Putamen (tissue), 1 donor: ENCODE results near the gene RETREG1.
"Not testable (repeated sequence)": the region's sequence is repeated elsewhere in the genome, so short reads cannot be mapped to it uniquely, and the experiment has no call there.

Experiments
- DNase-seq: peaks from one replicate; pipeline ENCODE4 v3.0.0-alpha.2; 2016; ENCODE audit warnings: low spot score

The RETREG1 gene

GRCh38 chr5:16616536-16617273 is at the start of gene RETREG1:
RETREG1 (minus strand) TSS chr5:16616997; CDS start chr5:16616971, 26 bp downstream.
- DNase-seq, result peak; percentile 81

- DNase-seq, result no peak
These were observed 49.5 kb upstream of the RETREG1 start for GRCh38 chr5:16666130-16666882.

- no peak for DNase-seq
These were observed 48.8 kb upstream of the RETREG1 start for GRCh38 chr5:16665601-16666000.

GRCh38 chr5:16664368-16664767 is 47.6 kb upstream of the RETREG1 start:
- no peak for DNase-seq

- DNase-seq, result no peak
These were observed 47.0 kb upstream of the RETREG1 start for GRCh38 chr5:16663840-16664239.

GRCh38 chr5:16661713-16662112 is 44.9 kb upstream of the RETREG1 start:
- no peak for DNase-seq

- no peak for DNase-seq
These were observed 44.2 kb upstream of the RETREG1 start for GRCh38 chr5:16660982-16661381.

- no peak for DNase-seq
These were observed 42.7 kb upstream of the RETREG1 start for GRCh38 chr5:16659536-16659935.

- no peak for DNase-seq
These were observed 39.9 kb upstream of the RETREG1 start for GRCh38 chr5:16656561-16657191.

- no peak for DNase-seq
These were observed 38.0 kb upstream of the RETREG1 start for GRCh38 chr5:16654647-16655334.

- not testable (repeated sequence) for DNase-seq
These were observed 31.9 kb upstream of the RETREG1 start for GRCh38 chr5:16648739-16649138.

GRCh38 chr5:16644301-16644889 is 27.6 kb upstream of the RETREG1 start:
- no peak for DNase-seq

GRCh38 chr5:16642867-16643266 is 26.1 kb upstream of the RETREG1 start:
- no peak for DNase-seq

- no peak for DNase-seq
These were observed 22.4 kb upstream of the RETREG1 start for GRCh38 chr5:16639206-16639605.

- DNase-seq, result no peak
These were observed 11.6 kb upstream of the RETREG1 start for GRCh38 chr5:16628376-16628775.

- DNase-seq, result no peak
These were observed 10.0 kb upstream of the RETREG1 start for GRCh38 chr5:16626696-16627264.

- no peak for DNase-seq
These were observed 8.3 kb upstream of the RETREG1 start for GRCh38 chr5:16625096-16625495.

- no peak for DNase-seq
These were observed 2.3 kb upstream of the RETREG1 start for GRCh38 chr5:16619136-16619535.

GRCh38 chr5:16618138-16618897 is 1.5 kb upstream of the RETREG1 start:
- no peak for DNase-seq

GRCh38 chr5:16617274-16617968 is 624 bp upstream of the RETREG1 start:
- DNase-seq, result no peak
